ENCODE data around the gene DSCAML1. TPM values are rescaled to one million over a fixed set of nuclear protein-coding genes. Genes with fewer than 3 reads are reported as not detected.

The DSCAML1 gene
- total RNA-seq, 1 donor from 2014 or later = not detected

GRCh38 chr11:117528097-117528721, 268.8 kb downstream of the DSCAML1 start:
- Histone ChIP-seq H3K36me3 (no peaks in the 10 kb centered on the region), H3K27ac (no peak overlapping the region), H3K9me3 (no peaks in the 10 kb centered on the region), H3K4me1 (no peaks in the 10 kb centered on the region), H3K4me3 (no peak overlapping the region), H3K27me3 (no peaks in the 10 kb centered on the region)
- intact Hi-C loops (cut with DNase I) = no loop called here
- DNase-seq (ENCODE audit: low spot score in 2 of 2) = no peak
- no peak for TF ChIP-seq CTCF (IDR thresholded peaks at IDR 0.05)

- H3K36me3 ChIP-seq = no peaks in the 10 kb centered on the region
- TF ChIP-seq CTCF (IDR thresholded peaks at IDR 0.05) = no peak
- no peak overlapping the region for H3K27ac ChIP-seq
- H3K9me3 ChIP-seq = no peaks in the 10 kb centered on the region
- no peak for DNase-seq (ENCODE audit: low spot score in 2 of 2)
- H3K4me3 ChIP-seq = no peak overlapping the region
- intact Hi-C loops (cut with DNase I) = no loop called here
- H3K27me3 ChIP-seq = no peaks in the 10 kb centered on the region
- no peaks in the 10 kb centered on the region for H3K4me1 ChIP-seq
Observed at GRCh38 chr11:117527271-117527670, 269.7 kb downstream of the DSCAML1 start.

- no peaks in the 10 kb centered on the region for H3K9me3 ChIP-seq
- H3K27me3 ChIP-seq = no peaks in the 10 kb centered on the region
- no peak for DNase-seq (ENCODE audit: low spot score in 2 of 2)
- intact Hi-C loops (cut with DNase I) = no loop called here
- no peaks in the 10 kb centered on the region for H3K36me3 ChIP-seq
- no peak overlapping the region for H3K27ac ChIP-seq
- no peaks in the 10 kb centered on the region for H3K4me1 ChIP-seq
- no peak overlapping the region for H3K4me3 ChIP-seq
- no peak for TF ChIP-seq CTCF (IDR thresholded peaks at IDR 0.05)
Observed at GRCh38 chr11:117525866-117526542, 271.0 kb downstream of the DSCAML1 start.

- DNase-seq (ENCODE audit: low spot score in 2 of 2) = no peak
- Histone ChIP-seq H3K36me3 (no peaks in the 10 kb centered on the region), H3K4me3 (no peak overlapping the region), H3K4me1 (no peaks in the 10 kb centered on the region), H3K27ac (no peak overlapping the region), H3K9me3 (no peaks in the 10 kb centered on the region), H3K27me3 (no peaks in the 10 kb centered on the region)
- intact Hi-C loops (cut with DNase I) = no loop called here
- no peak for TF ChIP-seq CTCF (IDR thresholded peaks at IDR 0.05)
Observed at GRCh38 chr11:117524468-117525183, 272.4 kb downstream of the DSCAML1 start.

- no peaks in the 10 kb centered on the region for H3K27me3 ChIP-seq
- TF ChIP-seq CTCF (IDR thresholded peaks at IDR 0.05) = no peak
- H3K36me3 ChIP-seq = no peaks in the 10 kb centered on the region
- H3K27ac ChIP-seq = no peak overlapping the region
- no peak for DNase-seq (ENCODE audit: low spot score in 2 of 2)
- no peaks in the 10 kb centered on the region for H3K4me1 ChIP-seq
- H3K4me3 ChIP-seq = no peak overlapping the region
- H3K9me3 ChIP-seq = no peaks in the 10 kb centered on the region
- intact Hi-C loops (cut with DNase I) = no loop called here
Observed at GRCh38 chr11:117523680-117524079, 273.3 kb downstream of the DSCAML1 start.

Data from ascending aorta (tissue), 2 donors.